ENCODE results near the gene CTNNB1. TPM values are rescaled to one million over a fixed set of nuclear protein-coding genes. Genes with fewer than 3 reads are reported as not detected.

CTNNB1 gene
- total and polyA plus RNA-seq, 8 donors = 65.7 to 658 (median 203) TPM

GRCh38 chr3:41210966-41211365 is 11.7 kb downstream of the CTNNB1 start:
- no peak for DNase-seq
- H3K9me3 ChIP-seq = no peaks in the 10 kb centered on the region
- H3K27me3 ChIP-seq = no peaks in the 10 kb centered on the region
- intact Hi-C loops (cut with DNase I; ENCODE audit: low total_unique reads) = no loop called here
- no peak overlapping the region for H3K27ac ChIP-seq
- H3K36me3 ChIP-seq = no peaks in the 10 kb centered on the region
- TF ChIP-seq EP300 (IDR thresholded peaks at IDR 0.05) (no peak), POLR2A (IDR thresholded peaks at IDR 0.05) (no peak), CTCF (IDR thresholded peaks at IDR 0.05) (no peak), POLR2AphosphoS5 (IDR thresholded peaks at IDR 0.05) (no peak)
- H3K4me3 ChIP-seq = no peak overlapping the region
- 85 to 93% (median 90%) methylated on average over 5 of the region's 5 CpGs for WGBS, 5 donors
- peaks cover 45 to 91% (median 67%) of the 10 kb centered on the region in 4 donors for H3K4me1 ChIP-seq

GRCh38 chr3:41212088-41212487 is 12.8 kb downstream of the CTNNB1 start:
- intact Hi-C loops (cut with DNase I; ENCODE audit: low total_unique reads) = no loop called here
- TF ChIP-seq CTCF (IDR thresholded peaks at IDR 0.05) (no peak), POLR2A (IDR thresholded peaks at IDR 0.05) (no peak), POLR2AphosphoS5 (IDR thresholded peaks at IDR 0.05) (no peak), EP300 (IDR thresholded peaks at IDR 0.05) (no peak)
- Histone ChIP-seq H3K27me3 (no peaks in the 10 kb centered on the region), H3K4me1 (peaks cover 44 to 91% (median 68%) of the 10 kb centered on the region in 4 donors), H3K27ac (no peak overlapping the region), H3K9me3 (no peaks in the 10 kb centered on the region), H3K36me3 (no peaks in the 10 kb centered on the region), H3K4me3 (no peak overlapping the region)
- DNase-seq = no peak
- WGBS, 5 donors = 90 to 99% (median 94%) methylated on average over 2 of the region's 2 CpGs

- no peak overlapping the region for H3K4me3 ChIP-seq
- no peak for TF ChIP-seq EP300 (IDR thresholded peaks at IDR 0.05)
- TF ChIP-seq POLR2A (IDR thresholded peaks at IDR 0.05) = no peak
- TF ChIP-seq POLR2AphosphoS5 (IDR thresholded peaks at IDR 0.05) = no peak
- TF ChIP-seq CTCF (IDR thresholded peaks at IDR 0.05) = no peak
- WGBS, 5 donors = 51 to 68% (median 58%) methylated on average over 2 of the region's 2 CpGs
- DNase-seq = no peak
- H3K9me3 ChIP-seq = no peaks in the 10 kb centered on the region
- intact Hi-C loops (cut with DNase I; ENCODE audit: low total_unique reads) = no loop called here
- peaks cover 35 to 89% (median 66%) of the 10 kb centered on the region in 4 donors for H3K4me1 ChIP-seq
- H3K27me3 ChIP-seq = no peaks in the 10 kb centered on the region
- no peaks in the 10 kb centered on the region for H3K36me3 ChIP-seq
- no peak overlapping the region for H3K27ac ChIP-seq
These were observed 14.3 kb downstream of the CTNNB1 start for GRCh38 chr3:41213588-41213987.

GRCh38 chr3:41216422-41216821 is 17.1 kb downstream of the CTNNB1 start:
- no peak overlapping the region for H3K27ac ChIP-seq
- H3K4me1 ChIP-seq = peaks cover 51 to 95% (median 82%) of the 10 kb centered on the region in 4 donors
- H3K27me3 ChIP-seq = no peaks in the 10 kb centered on the region
- DNase-seq = no peak
- intact Hi-C loops (cut with DNase I; ENCODE audit: low total_unique reads) = no loop called here
- no peaks in the 10 kb centered on the region for H3K9me3 ChIP-seq
- no peaks in the 10 kb centered on the region for H3K36me3 ChIP-seq
- H3K4me3 ChIP-seq = no peak overlapping the region
- TF ChIP-seq POLR2AphosphoS5 (IDR thresholded peaks at IDR 0.05) (no peak), CTCF (IDR thresholded peaks at IDR 0.05) (no peak), EP300 (IDR thresholded peaks at IDR 0.05) (no peak), POLR2A (IDR thresholded peaks at IDR 0.05) (no peak)
- WGBS, 5 donors = 69 to 80% (median 71%) methylated on average over 2 of the region's 2 CpGs
